IPS-18a (cell line): ENCODE data around the gene ARFGEF2.
"Not testable (repeated sequence)": the region's sequence is repeated elsewhere in the genome, so short reads cannot be mapped to it uniquely, and the experiment has no call there.

Source experiments
- H3K27ac ChIP-seq: one replicate; pipeline ENCODE4 v1.5.1; 2013; ENCODE audit warnings: low read length
- H3K27me3 ChIP-seq: one replicate; pipeline ENCODE4 v1.6.1; 2013; ENCODE audit warnings: mild to moderate bottlenecking, low read length; ENCODE audit not compliant: control insufficient read depth, insufficient read depth
- H3K36me3 ChIP-seq: one replicate; pipeline ENCODE4 v1.6.1; 2013; ENCODE audit warnings: low read depth, low read length; ENCODE audit not compliant: control insufficient read depth
- H3K4me1 ChIP-seq: one replicate; pipeline ENCODE4 v1.6.1; 2013; ENCODE audit warnings: low read depth, low read length; ENCODE audit not compliant: control insufficient read depth
- H3K4me3 ChIP-seq: one replicate; pipeline ENCODE4 v1.5.1; 2013; ENCODE audit warnings: low read length
- H3K9ac ChIP-seq: one replicate; pipeline ENCODE4 v1.6.1; 2013; ENCODE audit warnings: mild to moderate bottlenecking, low read length, moderate library complexity
- H3K9me3 ChIP-seq: one replicate; pipeline ENCODE4 v1.6.1; 2013; ENCODE audit warnings: low read depth, low read length; ENCODE audit not compliant: control insufficient read depth

Gene ARFGEF2

DNA sequence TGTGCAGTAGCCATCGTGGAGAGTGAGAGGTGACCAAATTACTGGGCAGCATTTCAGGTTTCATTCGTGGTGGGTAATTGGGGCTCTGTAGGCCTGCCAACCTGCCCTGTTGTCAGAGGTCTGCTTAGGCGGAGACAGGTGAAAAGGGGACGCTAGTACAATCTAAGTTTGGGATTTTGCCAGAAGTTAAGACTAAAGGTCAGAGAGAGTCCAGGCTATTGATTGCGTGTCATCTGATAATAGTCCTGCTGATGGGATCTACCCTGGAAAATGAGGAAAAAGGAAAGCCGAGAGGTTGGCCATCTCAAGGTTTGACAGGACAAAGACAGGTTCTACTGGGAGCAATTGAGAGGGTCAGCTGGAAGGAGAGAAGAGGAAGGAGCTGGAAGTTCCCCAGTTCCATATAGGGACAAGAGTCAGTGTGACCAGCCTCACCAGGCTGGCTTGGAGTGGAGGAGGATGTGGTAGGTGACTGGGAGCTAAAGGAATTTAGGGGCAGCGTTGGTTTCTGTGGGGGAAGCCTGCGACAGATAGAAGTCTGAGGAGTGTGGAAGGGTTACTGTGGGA, 10.9 kb downstream of the ARFGEF2 start:
- Histone ChIP-seq H3K9ac (no peak overlapping the region), H3K27ac (no peak overlapping the region), H3K36me3 (no peaks in the 10 kb centered on the region), H3K9me3 (no peaks in the 10 kb centered on the region), H3K27me3 (no peaks in the 10 kb centered on the region), H3K4me3 (no peak overlapping the region), H3K4me1 (no peaks in the 10 kb centered on the region)

DNA sequence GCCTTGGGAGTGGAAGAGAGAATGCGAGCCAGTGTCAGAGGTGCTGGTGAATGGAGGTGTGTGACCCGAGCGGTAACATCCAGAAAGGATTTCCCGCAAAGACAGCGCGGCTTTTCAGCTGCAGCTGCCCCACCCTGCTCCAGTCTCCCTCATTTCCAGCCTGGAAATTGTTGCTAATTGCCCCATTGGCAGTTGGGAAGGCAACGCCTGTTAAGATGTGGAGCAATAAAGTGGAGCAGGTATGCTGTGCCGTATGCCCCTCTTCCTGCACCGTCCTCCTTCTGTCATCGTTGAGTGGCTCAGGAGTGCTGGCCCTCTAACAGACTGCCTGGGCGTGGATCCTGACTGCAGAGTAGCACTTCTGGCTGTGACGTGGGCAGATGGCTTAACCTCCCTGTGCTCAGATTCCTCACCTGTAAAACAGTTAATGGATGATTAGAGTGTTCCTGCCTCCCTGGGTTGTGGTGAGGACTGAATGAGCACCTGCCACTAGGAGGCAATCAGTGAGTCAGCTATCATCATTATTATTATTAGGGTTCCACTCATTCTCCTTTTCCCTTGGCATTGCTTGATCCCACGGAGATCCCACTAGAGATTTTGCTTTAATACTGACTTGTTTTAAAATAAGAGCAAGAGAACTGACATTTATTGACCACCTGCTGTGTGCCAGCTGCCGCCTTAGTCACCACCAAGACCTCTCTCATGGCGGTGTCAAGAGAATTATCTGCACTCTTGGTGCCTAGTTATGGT, 11.7 kb downstream of the ARFGEF2 start:
- Histone ChIP-seq H3K36me3 (no peaks in the 10 kb centered on the region), H3K9me3 (no peaks in the 10 kb centered on the region), H3K27ac (no peak overlapping the region), H3K4me3 (no peak overlapping the region), H3K4me1 (no peaks in the 10 kb centered on the region), H3K27me3 (no peaks in the 10 kb centered on the region), H3K9ac (no peak overlapping the region)

DNA sequence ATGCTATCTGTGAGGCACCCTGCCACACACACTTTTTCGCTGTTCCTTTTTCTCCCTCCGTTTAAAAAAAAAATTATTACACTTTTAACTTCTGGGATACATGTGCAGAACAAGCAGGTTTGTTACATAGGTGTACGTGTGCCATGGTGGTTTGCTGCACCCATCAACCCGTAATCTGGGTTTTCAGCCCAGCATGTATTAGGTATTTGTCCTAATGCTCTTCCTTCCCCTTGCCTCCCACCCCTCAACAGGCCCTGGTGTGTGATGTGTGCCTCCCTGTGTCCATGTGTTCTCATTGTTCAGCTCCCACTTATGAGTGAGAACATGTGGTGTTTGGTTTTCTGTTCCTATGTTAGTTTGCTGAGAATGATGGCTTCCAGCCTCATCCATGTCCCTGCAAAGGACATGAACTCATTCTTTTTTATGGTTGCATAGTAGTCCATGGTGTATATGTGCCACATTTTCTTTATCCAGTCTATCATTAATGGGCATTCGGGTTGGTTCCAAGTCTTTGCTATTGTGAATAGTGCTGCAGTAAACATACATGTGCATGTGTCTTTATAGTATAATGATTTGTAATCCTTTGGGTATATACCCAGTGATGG, 12.9 kb downstream of the ARFGEF2 start:
- H3K9me3 ChIP-seq, H3K27ac ChIP-seq, H3K36me3 ChIP-seq, H3K27me3 ChIP-seq, H3K9ac ChIP-seq, H3K4me1 ChIP-seq, H3K4me3 ChIP-seq: not testable (repeated sequence)

DNA sequence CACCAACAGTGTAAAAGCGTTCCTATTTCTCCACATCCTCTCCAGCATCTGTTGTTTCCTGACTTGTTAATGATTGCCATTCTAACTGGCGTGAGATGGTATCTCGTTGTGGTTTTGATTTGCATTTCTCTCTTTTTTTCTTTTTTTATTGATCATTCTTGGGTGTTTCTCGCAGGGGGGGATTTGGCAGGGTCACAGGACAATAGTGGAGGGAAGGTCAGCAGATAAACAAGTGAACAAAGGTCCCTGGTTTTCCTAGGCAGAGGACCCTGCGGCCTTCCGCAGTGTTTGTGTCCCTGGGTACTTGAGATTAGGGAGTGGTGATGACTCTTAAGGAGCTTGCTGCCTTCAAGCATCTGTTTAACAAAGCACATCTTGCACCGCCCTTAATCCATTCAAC, 13.5 kb downstream of the ARFGEF2 start:
- H3K36me3 ChIP-seq, H3K27ac ChIP-seq, H3K27me3 ChIP-seq, H3K9ac ChIP-seq, H3K9me3 ChIP-seq, H3K4me1 ChIP-seq, H3K4me3 ChIP-seq: not testable (repeated sequence)

DNA sequence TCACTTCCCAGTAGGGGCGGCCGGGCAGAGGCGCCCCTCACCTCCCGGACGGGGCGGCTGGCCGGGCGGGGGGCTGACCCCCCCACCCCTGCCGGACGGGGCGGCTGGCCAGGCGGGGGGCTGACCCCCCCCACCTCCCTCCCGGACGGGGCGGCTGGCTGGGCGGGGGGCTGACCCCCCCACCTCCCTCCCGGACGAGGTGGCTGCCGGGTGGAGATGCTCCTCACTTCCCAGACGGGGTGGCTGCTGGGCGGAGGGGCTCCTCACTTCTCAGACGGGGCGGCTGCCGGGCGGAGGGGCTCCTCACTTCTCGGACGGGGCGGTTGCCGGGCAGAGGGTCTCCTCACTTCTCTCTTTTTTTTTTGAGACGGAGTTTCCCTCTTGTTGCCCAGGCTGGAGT, 14.7 kb downstream of the ARFGEF2 start:
- not testable (repeated sequence) for H3K9ac ChIP-seq, H3K4me1 ChIP-seq, H3K36me3 ChIP-seq, H3K4me3 ChIP-seq, H3K9me3 ChIP-seq, H3K27ac ChIP-seq, H3K27me3 ChIP-seq

DNA sequence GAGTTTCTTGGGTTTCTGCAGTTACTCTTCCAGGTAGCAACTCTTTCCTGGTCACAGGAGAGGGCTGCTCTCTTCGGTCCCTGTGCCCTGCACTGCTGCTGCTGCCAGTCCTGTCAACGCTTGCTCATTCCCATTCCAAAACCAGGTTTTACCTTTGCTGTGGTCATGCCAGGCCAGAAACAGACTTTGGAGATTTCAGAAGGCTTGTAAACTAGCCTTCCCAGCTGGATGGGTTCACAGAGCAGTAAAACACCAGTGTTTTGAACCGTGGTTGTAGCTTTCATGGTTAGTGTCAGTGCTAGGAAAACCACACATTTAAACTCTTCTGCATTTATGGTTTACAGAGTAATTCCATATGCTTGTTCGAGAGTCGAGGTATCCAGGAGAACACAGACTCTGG, 16.2 kb downstream of the ARFGEF2 start:
- Histone ChIP-seq H3K9ac (no peak overlapping the region), H3K27ac (no peak overlapping the region)

DNA sequence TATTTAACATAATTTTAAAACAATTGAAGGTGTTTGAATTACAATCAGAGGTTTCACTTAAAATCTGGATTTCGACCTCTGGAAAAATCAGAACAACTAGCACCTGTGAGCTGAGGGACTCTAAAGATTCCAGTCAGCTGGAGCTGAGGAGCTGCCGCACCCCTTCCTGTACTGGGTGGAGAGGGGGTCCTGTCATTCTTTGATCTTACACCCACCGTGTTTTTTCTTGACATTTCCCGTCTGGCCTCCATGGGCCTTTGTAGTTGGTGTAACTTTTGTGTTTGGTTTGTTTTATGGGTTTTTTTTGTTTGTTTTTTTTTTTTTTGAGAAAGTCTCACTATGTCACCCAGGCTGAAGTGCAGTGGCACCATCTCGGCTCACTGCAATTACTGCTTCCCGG, 17.2 kb downstream of the ARFGEF2 start:
- Histone ChIP-seq H3K27ac (no peak overlapping the region), H3K9me3 (no peaks in the 10 kb centered on the region), H3K4me1 (no peaks in the 10 kb centered on the region), H3K36me3 (peaks cover 16% of the 10 kb centered on the region), H3K27me3 (no peaks in the 10 kb centered on the region), H3K9ac (no peak overlapping the region), H3K4me3 (no peak overlapping the region)

More for the DNA sequence above, 16.2 kb downstream of the ARFGEF2 start:
- Histone ChIP-seq H3K4me1 (no peaks in the 10 kb centered on the region), H3K9me3 (no peaks in the 10 kb centered on the region), H3K4me3 (no peak overlapping the region), H3K36me3 (peaks cover 10% of the 10 kb centered on the region), H3K27me3 (no peaks in the 10 kb centered on the region)

DNA sequence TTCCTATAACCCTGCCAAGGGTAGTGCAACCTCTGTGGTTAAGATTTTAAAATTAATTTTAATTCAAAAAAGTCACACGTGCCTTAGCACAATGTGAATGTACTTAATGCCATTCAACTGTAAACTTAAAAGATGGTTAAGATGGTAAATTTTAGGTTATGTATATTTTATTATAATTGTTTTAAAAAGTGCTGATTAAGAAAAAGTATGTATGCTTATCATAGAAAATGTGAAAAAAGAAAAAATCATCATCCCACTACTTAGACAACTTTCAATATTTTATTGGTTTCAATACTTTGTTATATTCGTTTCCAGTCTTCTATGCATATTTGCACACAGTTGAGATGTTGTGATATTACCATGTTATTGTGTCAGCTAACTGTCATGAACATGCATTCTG, 18.7 kb downstream of the ARFGEF2 start:
- Histone ChIP-seq H3K4me3 (no peak overlapping the region), H3K36me3 (peaks cover 23% of the 10 kb centered on the region), H3K4me1 (no peaks in the 10 kb centered on the region), H3K27me3 (no peaks in the 10 kb centered on the region), H3K9ac (no peak overlapping the region), H3K9me3 (no peaks in the 10 kb centered on the region), H3K27ac (no peak overlapping the region)

DNA sequence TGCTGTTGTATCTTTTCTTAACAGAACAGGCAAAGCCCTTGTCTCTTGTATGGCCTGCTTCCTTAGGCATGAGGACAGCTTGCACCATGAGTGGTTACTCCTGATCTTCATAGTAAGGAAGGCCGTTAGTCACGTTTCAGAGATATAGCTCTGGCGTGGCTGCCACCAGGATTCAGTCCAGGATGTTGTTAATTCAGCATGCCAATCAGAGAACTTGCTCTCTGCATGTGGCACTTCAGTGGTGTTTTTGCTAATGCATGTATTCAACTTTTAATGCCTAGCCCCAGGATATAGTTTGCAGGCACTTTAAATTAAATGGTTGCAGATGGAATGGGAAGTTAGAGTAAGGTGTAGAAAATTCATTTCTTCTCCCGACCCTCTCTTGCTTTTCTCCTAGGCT, 20.0 kb downstream of the ARFGEF2 start:
- no peaks in the 10 kb centered on the region for H3K27me3 ChIP-seq
- no peaks in the 10 kb centered on the region for H3K9me3 ChIP-seq
- no peaks in the 10 kb centered on the region for H3K4me1 ChIP-seq
- no peak overlapping the region for H3K27ac ChIP-seq
- no peak overlapping the region for H3K4me3 ChIP-seq
- H3K9ac ChIP-seq: no peak overlapping the region
- peaks cover 23% of the 10 kb centered on the region for H3K36me3 ChIP-seq

DNA sequence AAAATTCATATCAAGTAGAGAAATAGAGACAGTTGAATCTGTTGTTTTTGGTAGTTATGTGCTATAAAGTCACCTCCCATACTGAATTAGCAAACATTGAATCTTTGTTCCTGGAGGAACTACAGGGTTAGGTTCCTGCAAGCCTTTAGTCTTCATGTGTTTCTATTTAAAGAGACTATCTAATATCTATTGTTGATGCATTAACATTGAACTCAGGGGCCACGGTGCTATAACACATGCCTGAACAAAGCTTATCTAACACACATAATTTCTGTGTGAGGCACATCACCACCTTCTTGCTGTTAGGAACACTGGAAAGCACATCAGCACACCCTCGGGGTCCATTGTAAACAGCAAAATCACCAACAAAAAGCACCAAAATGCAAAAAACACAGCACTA, 21.2 kb downstream of the ARFGEF2 start:
- H3K36me3 ChIP-seq: peaks cover 23% of the 10 kb centered on the region
- H3K27me3 ChIP-seq: no peaks in the 10 kb centered on the region
- H3K9me3 ChIP-seq: no peaks in the 10 kb centered on the region
- H3K4me1 ChIP-seq: no peaks in the 10 kb centered on the region
- no peak overlapping the region for H3K27ac ChIP-seq
- no peak overlapping the region for H3K4me3 ChIP-seq
- no peak overlapping the region for H3K9ac ChIP-seq

DNA sequence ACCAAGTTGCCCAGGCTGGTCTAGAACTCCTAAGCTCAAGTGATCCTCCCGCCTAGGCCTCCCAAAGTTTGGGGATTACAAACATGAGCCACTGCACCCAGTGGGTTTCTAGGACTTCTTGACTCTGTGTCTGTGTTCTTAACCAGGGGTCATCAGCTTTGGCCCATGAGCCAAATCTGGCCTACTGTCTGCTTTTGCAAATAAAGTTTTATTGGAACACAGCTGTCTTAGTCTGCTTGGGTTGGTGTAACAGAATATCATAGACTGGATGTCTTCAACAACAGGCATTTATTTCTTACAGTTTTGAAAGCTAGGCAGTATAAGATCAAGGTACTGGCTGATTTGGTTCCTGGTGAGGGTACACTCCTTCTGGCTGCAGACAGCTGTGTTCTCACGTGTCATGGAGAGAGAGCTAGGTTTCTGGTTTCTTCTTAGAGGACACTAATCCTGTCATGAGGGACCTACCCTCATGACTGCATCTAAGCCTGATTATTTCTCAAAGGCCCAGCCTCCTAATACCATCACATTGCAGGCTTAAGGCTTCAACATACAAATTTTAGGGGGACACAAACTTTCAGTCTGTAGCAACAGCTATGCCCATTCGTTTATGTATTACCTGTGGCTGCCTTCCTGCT, 23.3 kb downstream of the ARFGEF2 start:
- Histone ChIP-seq H3K27ac (no peak overlapping the region), H3K4me1 (no peaks in the 10 kb centered on the region), H3K4me3 (no peak overlapping the region), H3K9me3 (no peaks in the 10 kb centered on the region), H3K9ac (no peak overlapping the region), H3K27me3 (no peaks in the 10 kb centered on the region), H3K36me3 (peaks cover 30% of the 10 kb centered on the region)
